BE2C (cell line): Measurements from ENCODE around the gene SSPN.

ENCODE experiments used
- DNase-seq: peaks from one replicate; pipeline ENCODE4 v3.0.0-alpha.2; 2020
- H3K27me3 ChIP-seq: fragments of 250-450 bp; sonication (Bioruptor Pico); 2 replicates; pipeline ENCODE4 v1.5.1; 2020; ENCODE audit warnings: mild to moderate bottlenecking
- H3K36me3 ChIP-seq: fragments of 250-450 bp; sonication (Bioruptor Pico); 2 replicates; pipeline ENCODE4 v1.5.1; 2020; ENCODE audit warnings: mild to moderate bottlenecking
- H3K4me1 ChIP-seq: fragments of 250-450 bp; sonication (Bioruptor Pico); 2 replicates; pipeline ENCODE4 v1.5.1; 2020
- H3K4me3 ChIP-seq: 2 replicates; pipeline ENCODE4 v1.5.1; 2011; ENCODE audit warnings: low read depth, low read length
- H3K9me3 ChIP-seq: fragments of 250-450 bp; sonication (Bioruptor Pico); 2 replicates; pipeline ENCODE4 v1.5.1; 2020
- TF ChIP-seq, protein P1 (sequence below): IDR thresholded peaks from 2 replicates; pipeline ENCODE4 v1.5.1; 2012; ENCODE audit warnings: mild to moderate bottlenecking, low read depth, low read length

SSPN gene

DNA sequence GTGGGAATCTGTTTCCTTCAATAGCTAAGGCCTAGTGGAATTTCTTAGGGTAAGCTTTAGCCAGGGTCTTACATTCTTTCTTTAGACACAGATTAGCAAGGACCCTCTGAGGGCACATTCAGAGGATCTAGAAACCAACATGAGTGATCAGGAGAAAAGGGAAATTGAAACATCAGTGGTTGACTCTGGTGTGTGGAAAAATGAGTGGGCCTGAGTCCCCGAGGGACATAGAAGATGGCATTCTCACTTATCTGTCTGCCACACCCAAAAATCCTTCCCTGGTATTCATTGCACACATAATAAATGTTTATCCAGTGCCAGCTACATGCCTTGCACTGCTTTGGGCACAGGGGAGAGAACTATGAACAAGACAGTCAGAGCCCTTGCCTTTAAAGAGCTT, 82.9 kb downstream of the SSPN start:
- no peak for DNase-seq
- Histone ChIP-seq H3K4me3 (no peak overlapping the region), H3K4me1 (peaks cover 15% of the 10 kb centered on the region), H3K36me3 (no peaks in the 10 kb centered on the region), H3K27me3 (no peaks in the 10 kb centered on the region), H3K9me3 (0 out of 2 replicates have a peak, but pooled peaks cover 3% of the 10 kb centered on the region)
- TF ChIP-seq, protein P1, sequence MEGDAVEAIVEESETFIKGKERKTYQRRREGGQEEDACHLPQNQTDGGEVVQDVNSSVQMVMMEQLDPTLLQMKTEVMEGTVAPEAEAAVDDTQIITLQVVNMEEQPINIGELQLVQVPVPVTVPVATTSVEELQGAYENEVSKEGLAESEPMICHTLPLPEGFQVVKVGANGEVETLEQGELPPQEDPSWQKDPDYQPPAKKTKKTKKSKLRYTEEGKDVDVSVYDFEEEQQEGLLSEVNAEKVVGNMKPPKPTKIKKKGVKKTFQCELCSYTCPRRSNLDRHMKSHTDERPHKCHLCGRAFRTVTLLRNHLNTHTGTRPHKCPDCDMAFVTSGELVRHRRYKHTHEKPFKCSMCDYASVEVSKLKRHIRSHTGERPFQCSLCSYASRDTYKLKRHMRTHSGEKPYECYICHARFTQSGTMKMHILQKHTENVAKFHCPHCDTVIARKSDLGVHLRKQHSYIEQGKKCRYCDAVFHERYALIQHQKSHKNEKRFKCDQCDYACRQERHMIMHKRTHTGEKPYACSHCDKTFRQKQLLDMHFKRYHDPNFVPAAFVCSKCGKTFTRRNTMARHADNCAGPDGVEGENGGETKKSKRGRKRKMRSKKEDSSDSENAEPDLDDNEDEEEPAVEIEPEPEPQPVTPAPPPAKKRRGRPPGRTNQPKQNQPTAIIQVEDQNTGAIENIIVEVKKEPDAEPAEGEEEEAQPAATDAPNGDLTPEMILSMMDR = no peak

DNA sequence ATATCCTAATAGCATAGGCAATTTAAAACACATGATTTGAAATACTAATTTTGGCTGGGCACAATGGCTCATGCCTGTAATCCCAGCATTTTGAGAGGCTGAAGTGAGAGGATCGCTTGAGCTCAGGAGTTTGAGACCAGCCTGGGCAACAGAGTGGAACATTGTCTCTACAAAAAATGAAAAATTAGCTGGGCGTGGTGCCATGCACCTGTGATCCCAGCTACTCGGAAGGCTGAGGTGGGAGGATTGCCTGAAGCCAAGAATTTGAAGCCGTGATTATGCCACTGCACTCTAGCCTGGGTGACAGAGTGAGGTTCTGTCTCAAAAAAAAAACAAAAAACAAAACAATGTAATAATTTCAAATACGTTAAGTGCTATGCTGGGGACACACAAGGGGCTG, 83.3 kb downstream of the SSPN start:
- Histone ChIP-seq H3K36me3 (no peaks in the 10 kb centered on the region), H3K27me3 (no peaks in the 10 kb centered on the region), H3K4me3 (no peak overlapping the region), H3K4me1 (peaks cover 13% of the 10 kb centered on the region), H3K9me3 (0 out of 2 replicates have a peak, but pooled peaks cover 1% of the 10 kb centered on the region)
- no peak for DNase-seq
- TF ChIP-seq, protein P1 = no peak

DNA sequence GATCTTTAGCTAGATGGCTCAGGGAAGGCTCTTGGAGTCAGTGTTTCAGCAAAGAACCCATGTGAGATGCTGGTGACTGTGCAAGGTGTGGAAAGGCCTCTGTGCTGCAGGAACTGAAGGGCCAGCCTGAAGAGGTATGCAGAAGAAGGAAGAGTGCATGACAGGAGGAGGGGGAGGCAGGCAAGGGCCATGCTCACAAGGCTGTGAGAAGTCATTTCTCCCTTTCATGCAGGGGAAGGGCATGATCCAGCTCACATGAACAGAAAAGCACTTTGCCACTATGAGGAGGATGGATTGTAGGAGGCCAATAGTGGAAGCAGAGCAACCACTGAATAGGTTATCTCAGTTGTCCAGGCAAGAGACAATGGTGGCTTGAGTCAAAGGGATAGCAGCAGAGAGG, 83.7 kb downstream of the SSPN start:
- no peak overlapping the region for H3K4me3 ChIP-seq
- peaks cover 10% of the 10 kb centered on the region for H3K4me1 ChIP-seq
- H3K9me3 ChIP-seq = no peaks in the 10 kb centered on the region
- TF ChIP-seq, protein P1 = no peak
- DNase-seq = no peak
- H3K27me3 ChIP-seq = no peaks in the 10 kb centered on the region
- no peaks in the 10 kb centered on the region for H3K36me3 ChIP-seq

DNA sequence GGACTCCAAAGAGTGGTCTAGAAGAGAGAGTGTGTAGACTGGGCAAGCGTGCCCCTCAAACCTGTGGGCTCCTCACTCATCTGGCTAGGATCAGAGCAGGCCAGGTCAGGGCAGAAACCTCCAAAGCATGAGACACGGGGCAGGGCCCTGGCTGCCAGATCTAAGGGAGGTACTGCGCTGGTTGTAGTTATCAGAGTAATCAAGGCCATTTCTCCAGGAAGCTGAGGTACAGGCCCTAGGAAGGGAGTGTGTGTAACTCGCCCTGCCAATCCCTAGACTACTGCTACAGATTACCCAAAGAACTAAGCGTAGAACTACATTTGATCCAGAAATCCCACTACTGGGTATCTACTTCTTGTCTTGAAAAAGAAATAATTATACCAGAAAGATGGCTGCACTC, 84.5 kb downstream of the SSPN start:
- no peaks in the 10 kb centered on the region for H3K9me3 ChIP-seq
- H3K4me3 ChIP-seq = no peak overlapping the region
- no peaks in the 10 kb centered on the region for H3K36me3 ChIP-seq
- DNase-seq = no peak
- H3K4me1 ChIP-seq = peaks cover 3% of the 10 kb centered on the region
- TF ChIP-seq, protein P1 = no peak
- no peaks in the 10 kb centered on the region for H3K27me3 ChIP-seq

DNA sequence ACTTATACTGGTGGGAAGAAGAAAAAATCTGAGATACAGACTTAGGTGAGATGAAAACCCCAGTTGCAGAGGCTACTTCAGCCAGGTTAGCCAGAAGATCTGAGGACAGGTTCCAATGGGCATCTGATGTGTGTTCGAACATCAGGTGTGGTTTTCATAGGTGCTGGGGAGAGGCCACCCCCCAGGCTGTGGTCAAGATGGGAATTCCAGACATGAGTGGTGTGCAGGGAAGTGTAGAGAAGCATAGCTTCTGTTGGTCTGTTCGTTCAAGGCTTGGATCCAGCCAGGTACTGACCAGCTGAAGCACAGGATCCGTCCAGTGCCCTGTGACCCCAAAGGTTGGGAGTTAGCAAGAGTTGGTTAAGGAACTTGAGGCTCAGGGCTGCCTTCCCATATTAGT, 85.5 kb downstream of the SSPN start:
- TF ChIP-seq, protein P1 = no peak
- H3K9me3 ChIP-seq = no peaks in the 10 kb centered on the region
- no peaks in the 10 kb centered on the region for H3K4me1 ChIP-seq
- no peaks in the 10 kb centered on the region for H3K27me3 ChIP-seq
- H3K36me3 ChIP-seq = no peaks in the 10 kb centered on the region
- DNase-seq = no peak
- no peak overlapping the region for H3K4me3 ChIP-seq

DNA sequence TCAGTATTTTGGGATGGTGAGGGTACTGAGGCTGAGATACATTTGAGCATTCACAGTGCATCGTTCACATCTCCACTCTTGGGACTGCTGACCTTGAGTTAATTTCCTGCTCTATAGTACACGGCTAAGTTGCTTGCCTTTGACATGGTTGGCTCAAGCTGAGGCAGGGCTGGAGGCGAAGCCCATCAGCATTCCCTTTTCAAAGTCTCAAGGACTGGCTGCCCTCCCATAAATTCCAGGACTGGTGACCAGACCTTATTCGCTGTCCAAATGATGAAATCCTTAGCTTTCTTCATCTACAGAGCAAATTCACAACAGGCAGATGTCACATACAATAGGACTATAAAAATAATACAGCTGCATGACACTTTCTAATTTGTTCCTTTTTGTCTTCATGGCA, 85.9 kb downstream of the SSPN start:
- no peaks in the 10 kb centered on the region for H3K36me3 ChIP-seq
- no peaks in the 10 kb centered on the region for H3K9me3 ChIP-seq
- H3K4me1 ChIP-seq = no peaks in the 10 kb centered on the region
- H3K27me3 ChIP-seq = no peaks in the 10 kb centered on the region
- TF ChIP-seq, protein P1 = no peak
- DNase-seq = no peak
- no peak overlapping the region for H3K4me3 ChIP-seq
